Vagina (tissue), 2 donors: ENCODE data around the gene KDM5D. TPM values are rescaled to one million over a fixed set of nuclear protein-coding genes. Genes with fewer than 3 reads are reported as not detected.

Experiments
- DNase-seq, 2 donors: peaks; one replicate each; pipeline ENCODE4 v3.0.0-alpha.2; 2017; ENCODE audit errors: extremely low spot score in 2 of 2
- H3K27ac ChIP-seq: fragments of 200-600 bp; sonication (generic); one replicate; pipeline ENCODE4 v1.5.1; 2019
- H3K27me3 ChIP-seq: fragments of 200-600 bp; sonication (generic); one replicate; pipeline ENCODE4 v1.5.1; 2019
- H3K36me3 ChIP-seq, 2 donors: fragments of 200-600 bp; sonication (generic); one replicate each; pipeline ENCODE4 v1.5.1; 2017 to 2019
- H3K4me1 ChIP-seq: fragments of 200-600 bp; sonication (generic); one replicate; pipeline ENCODE4 v1.5.1; 2019
- H3K4me3 ChIP-seq, 2 donors: fragments of 200-600 bp; sonication (generic); 1 replicate in 1 of 2; 2 replicates in 1 of 2; pipeline ENCODE4 v1.5.1; 2016 to 2019
- H3K9me3 ChIP-seq: fragments of 200-600 bp; sonication (generic); one replicate; pipeline ENCODE4 v1.5.1; 2019
- POLR2A ChIP-seq, 2 donors: fragments of 450-650 bp; IDR thresholded peaks; one replicate each; pipeline ENCODE4 v1.6.1; 2017; ENCODE audit warnings: antibody characterized with exemption in 2 of 2, mild to moderate bottlenecking in 2 of 2, moderate library complexity in 2 of 2
- POLR2AphosphoS5 ChIP-seq, 2 donors: sonication (generic); formaldehyde crosslinking; IDR thresholded peaks; one replicate each; pipeline ENCODE4 v1.9.0; 2017; ENCODE audit warnings: antibody characterized with exemption in 2 of 2, mild to moderate bottlenecking in 2 of 2, low read depth in 1 of 2; ENCODE audit not compliant: insufficient read depth in 1 of 2
- intact Hi-C: fragments of 100-400 bp; cut with DNase I; formaldehyde crosslinking; loops from one replicate; pipeline ENCODE4 v1.15.1; 2023
- total RNA-seq: library from RNA; depleted of rRNA; stranded (reverse); fragments of >200 nt; gene quantifications from one replicate; pipeline ENCODE4 v1.2.3, GENCODE V29; 2016
- TF ChIP-seq, protein P1 (sequence below), 3 experiments: fragments of 450-650 bp in 2 of 3; fragments of 200-600 bp in 1 of 3; sonication (generic) in 1 of 3; IDR thresholded peaks; one replicate each; pipeline ENCODE4 v1.5.1; 2017 to 2019; ENCODE audit warnings: antibody characterized with exemption in 3 of 3, mild to moderate bottlenecking in 2 of 3, moderate library complexity in 2 of 3

The KDM5D gene
- not detected for total RNA-seq

DNA sequence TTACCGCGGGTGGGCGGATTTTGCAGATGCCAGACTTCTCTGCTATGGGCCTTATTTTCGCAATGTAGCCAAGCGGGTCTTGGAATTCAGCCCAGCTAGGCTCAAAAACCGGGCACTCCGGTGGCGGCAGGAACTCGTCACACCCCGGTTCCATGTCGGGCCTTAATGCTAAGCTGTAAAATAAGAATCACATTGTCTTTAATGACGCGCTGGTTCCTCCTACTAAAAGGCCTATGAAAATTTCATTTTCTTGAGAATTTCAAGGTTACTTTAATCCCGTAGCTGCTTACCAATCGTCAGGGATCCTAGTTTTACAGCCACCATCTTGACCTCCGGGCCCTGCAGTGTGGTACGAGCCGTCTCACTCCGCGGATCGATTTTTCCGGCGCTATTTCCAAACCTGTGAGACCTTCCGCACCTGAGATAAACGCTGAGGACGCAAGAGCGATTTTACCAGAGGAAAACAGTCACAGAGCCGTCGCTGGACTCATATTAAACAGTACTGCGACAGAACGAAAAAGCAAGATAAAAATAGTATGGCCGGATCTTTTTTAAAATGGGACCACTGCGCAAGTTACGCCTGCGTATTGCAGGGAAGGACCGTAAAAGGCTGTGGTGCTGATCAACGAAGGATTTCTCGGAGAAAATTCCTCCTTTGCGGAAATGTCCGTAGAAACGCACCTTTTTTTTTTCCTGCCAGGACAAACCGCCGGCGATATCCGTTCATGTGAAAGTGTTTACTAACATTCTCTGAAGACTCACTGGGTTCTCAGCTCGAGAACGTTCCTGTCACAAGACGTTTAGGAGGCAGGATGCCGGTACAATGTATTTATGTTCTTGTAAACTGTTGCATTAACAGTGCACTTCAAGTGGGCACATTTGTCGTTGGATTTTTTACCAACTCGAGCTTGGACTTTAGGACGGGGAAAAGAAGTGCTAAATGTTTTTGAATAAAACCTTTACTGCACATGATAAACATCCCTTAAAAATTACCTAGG lies at the start of gene KDM5D:
KDM5D (minus strand) TSS at position 346 of the 998 bp plus-strand sequence; CDS start at position 154, 192 bp downstream.
- H3K9me3 ChIP-seq = no peaks in the 10 kb centered on the region
- intact Hi-C loops = no loop called here
- no peaks in the 10 kb centered on the region for H3K36me3 ChIP-seq
- DNase-seq = no peak
- no peaks in the 10 kb centered on the region for H3K27me3 ChIP-seq
- no peak within 1 kb of the TSS for H3K27ac ChIP-seq
- no peak for TF ChIP-seq POLR2A (IDR thresholded peaks at IDR 0.05)
- no peak for TF ChIP-seq POLR2AphosphoS5 (IDR thresholded peaks at IDR 0.05; ENCODE audit: insufficient read depth in 1 of 2, low read depth in 1 of 2)
- TF ChIP-seq, protein P1, sequence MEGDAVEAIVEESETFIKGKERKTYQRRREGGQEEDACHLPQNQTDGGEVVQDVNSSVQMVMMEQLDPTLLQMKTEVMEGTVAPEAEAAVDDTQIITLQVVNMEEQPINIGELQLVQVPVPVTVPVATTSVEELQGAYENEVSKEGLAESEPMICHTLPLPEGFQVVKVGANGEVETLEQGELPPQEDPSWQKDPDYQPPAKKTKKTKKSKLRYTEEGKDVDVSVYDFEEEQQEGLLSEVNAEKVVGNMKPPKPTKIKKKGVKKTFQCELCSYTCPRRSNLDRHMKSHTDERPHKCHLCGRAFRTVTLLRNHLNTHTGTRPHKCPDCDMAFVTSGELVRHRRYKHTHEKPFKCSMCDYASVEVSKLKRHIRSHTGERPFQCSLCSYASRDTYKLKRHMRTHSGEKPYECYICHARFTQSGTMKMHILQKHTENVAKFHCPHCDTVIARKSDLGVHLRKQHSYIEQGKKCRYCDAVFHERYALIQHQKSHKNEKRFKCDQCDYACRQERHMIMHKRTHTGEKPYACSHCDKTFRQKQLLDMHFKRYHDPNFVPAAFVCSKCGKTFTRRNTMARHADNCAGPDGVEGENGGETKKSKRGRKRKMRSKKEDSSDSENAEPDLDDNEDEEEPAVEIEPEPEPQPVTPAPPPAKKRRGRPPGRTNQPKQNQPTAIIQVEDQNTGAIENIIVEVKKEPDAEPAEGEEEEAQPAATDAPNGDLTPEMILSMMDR (IDR thresholded peaks at IDR 0.05) = no peak
- no peak within 1 kb of the TSS for H3K4me3 ChIP-seq
- no peaks in the 10 kb centered on the region for H3K4me1 ChIP-seq

DNA sequence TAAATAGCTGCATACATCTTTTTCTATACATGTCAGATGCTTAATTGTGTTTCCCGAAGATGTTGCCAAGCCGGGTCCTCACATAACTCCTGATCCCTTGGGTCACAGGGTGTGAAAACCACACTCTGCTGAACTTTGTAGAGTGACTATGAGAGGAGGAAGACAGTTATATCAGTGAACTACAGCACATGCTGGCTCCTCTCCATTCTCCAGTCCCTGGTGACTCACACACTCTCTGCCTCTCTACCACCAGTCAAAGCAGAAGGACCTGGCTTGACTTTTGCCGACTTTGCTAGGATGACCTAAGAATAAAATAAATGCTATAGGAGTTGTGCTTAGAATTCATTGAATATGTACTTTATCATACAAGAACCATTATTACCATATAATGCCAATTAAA lies 23.8 kb upstream of the KDM5D start:
- TF ChIP-seq, protein P1 (IDR thresholded peaks at IDR 0.05) = no peak
- TF ChIP-seq POLR2A (IDR thresholded peaks at IDR 0.05) = no peak
- TF ChIP-seq POLR2AphosphoS5 (IDR thresholded peaks at IDR 0.05; ENCODE audit: insufficient read depth in 1 of 2, low read depth in 1 of 2) = no peak
- intact Hi-C loops = no loop called here
- H3K27me3 ChIP-seq = no peaks in the 10 kb centered on the region
- no peak for DNase-seq
- no peaks in the 10 kb centered on the region for H3K9me3 ChIP-seq
- no peaks in the 10 kb centered on the region for H3K36me3 ChIP-seq
- no peak overlapping the region for H3K4me3 ChIP-seq
- H3K27ac ChIP-seq = no peak overlapping the region
- H3K4me1 ChIP-seq = no peaks in the 10 kb centered on the region

DNA sequence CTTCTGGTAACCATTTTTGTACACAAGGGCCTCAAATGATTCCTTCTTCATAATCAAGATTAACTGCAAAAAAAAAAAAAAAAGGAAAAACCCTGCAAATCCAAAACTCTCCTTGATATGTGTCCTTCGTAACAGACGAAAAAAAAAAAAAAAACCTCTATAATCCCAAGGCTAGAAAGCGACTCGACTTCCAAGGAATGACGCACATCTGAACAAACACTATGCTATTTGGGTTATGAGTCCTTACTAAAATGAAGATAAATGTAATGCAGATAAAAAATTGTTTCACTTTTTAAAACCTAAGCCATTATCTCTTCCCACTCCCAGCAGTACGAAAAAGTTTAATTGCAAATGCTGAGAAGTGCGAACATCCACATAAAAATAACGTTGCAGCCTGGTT lies 1.2 kb downstream of the KDM5D start:
- TF ChIP-seq, protein P1 (IDR thresholded peaks at IDR 0.05) = no peak
- no peak for TF ChIP-seq POLR2AphosphoS5 (IDR thresholded peaks at IDR 0.05; ENCODE audit: insufficient read depth in 1 of 2, low read depth in 1 of 2)
- TF ChIP-seq POLR2A (IDR thresholded peaks at IDR 0.05) = no peak
- no peaks in the 10 kb centered on the region for H3K9me3 ChIP-seq
- no peaks in the 10 kb centered on the region for H3K27me3 ChIP-seq
- intact Hi-C loops = no loop called here
- H3K36me3 ChIP-seq = no peaks in the 10 kb centered on the region
- no peaks in the 10 kb centered on the region for H3K4me1 ChIP-seq
- no peak overlapping the region for H3K4me3 ChIP-seq
- DNase-seq = no peak
- no peak overlapping the region for H3K27ac ChIP-seq

DNA sequence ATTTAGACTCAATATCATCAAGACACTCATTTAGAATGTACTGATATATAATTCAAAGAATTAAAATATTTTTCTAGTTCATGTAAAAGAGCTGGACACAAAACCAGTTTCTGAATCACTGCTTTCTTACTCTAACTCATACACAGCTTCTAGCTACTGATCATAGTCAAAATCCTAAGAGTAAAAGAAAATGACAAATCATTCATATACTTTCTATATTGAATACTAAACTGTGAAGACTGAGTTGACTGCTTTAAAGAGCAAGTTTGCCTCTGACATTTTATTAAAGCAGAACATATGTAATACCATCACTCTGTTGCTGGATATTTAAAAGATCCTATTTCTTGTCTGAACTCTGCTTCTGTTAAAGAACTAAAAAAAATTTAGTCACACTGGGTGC lies 2.4 kb downstream of the KDM5D start:
- Histone ChIP-seq H3K4me3 (no peak overlapping the region), H3K4me1 (no peaks in the 10 kb centered on the region), H3K27ac (no peak overlapping the region), H3K27me3 (no peaks in the 10 kb centered on the region), H3K36me3 (no peaks in the 10 kb centered on the region), H3K9me3 (no peaks in the 10 kb centered on the region)
- DNase-seq = no peak
- TF ChIP-seq POLR2AphosphoS5 (IDR thresholded peaks at IDR 0.05; ENCODE audit: insufficient read depth in 1 of 2, low read depth in 1 of 2) (no peak), POLR2A (IDR thresholded peaks at IDR 0.05) (no peak)
- TF ChIP-seq, protein P1 (IDR thresholded peaks at IDR 0.05) = no peak
- intact Hi-C loops = no loop called here

DNA sequence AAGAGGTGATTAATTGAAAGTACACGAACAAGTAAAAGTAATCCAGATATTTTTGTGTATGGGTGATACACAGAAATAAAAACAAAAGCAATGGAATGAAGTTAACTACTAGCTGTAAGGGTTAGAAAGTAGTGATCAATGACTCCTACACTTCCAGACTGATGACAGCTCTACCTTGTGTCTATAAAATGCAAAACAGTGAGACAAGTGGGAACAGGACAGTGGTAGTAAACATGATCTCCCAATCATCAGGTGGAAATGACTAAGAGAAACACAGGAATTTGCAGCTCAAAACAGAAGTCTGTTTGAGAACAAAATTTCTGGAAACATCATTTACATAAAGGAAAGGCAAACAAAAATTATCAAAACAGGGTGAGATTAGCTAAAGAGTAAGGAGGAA lies 10.1 kb downstream of the KDM5D start:
- no peak for DNase-seq
- Histone ChIP-seq H3K27me3 (no peaks in the 10 kb centered on the region), H3K9me3 (no peaks in the 10 kb centered on the region), H3K36me3 (no peaks in the 10 kb centered on the region), H3K4me1 (no peaks in the 10 kb centered on the region), H3K27ac (no peak overlapping the region), H3K4me3 (no peak overlapping the region)
- intact Hi-C loops = no loop called here
- TF ChIP-seq, protein P1 (IDR thresholded peaks at IDR 0.05) = no peak
- TF ChIP-seq POLR2AphosphoS5 (IDR thresholded peaks at IDR 0.05; ENCODE audit: insufficient read depth in 1 of 2, low read depth in 1 of 2) = no peak
- no peak for TF ChIP-seq POLR2A (IDR thresholded peaks at IDR 0.05)
